Stimulated activated CD4-positive, alpha-beta T cell treated with anti-CD3 and anti-CD28 coated beads, Interleukin-2, amount 100 ng/mL, for 4 hours (primary cell): Measurements from ENCODE around the gene BLACAT1.
"Not testable (repeated sequence)": the region's sequence is repeated elsewhere in the genome, so short reads cannot be mapped to it uniquely, and the experiment has no call there.

Experiments
- DNase-seq: peaks from one replicate; pipeline ENCODE4 v3.0.0-alpha.2; 2020; ENCODE audit warnings: low read depth

BLACAT1 gene

GRCh38 chr1:205483372-205483771 lies 27.5 kb upstream of the BLACAT1 start:
- DNase-seq, result no peak

DNA sequence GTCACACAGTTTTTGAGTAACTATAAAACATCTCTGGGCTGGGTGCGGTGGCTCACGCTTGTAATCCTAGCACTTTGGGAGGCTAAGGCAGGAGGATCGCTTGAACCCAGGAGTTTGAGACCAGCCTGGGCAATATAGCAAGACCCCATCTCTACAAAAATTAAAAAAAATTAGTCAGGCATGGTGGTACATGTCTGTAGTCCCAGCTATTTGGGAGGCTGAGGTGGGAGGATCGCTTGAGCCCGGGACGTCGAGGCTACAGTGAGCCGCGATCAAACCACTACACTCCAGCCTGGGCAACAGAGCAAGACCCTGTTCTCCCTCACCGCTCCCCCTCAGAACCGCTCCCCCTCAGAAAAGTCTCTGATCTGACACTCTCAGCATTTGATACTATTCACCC lies 26.7 kb upstream of the BLACAT1 start:
- DNase-seq, result not testable (repeated sequence)

- no peak for DNase-seq
These were observed 25.8 kb upstream of the BLACAT1 start for GRCh38 chr1:205481629-205482151.

- no peak for DNase-seq
These were observed 25.4 kb upstream of the BLACAT1 start for GRCh38 chr1:205481218-205481617.

DNA sequence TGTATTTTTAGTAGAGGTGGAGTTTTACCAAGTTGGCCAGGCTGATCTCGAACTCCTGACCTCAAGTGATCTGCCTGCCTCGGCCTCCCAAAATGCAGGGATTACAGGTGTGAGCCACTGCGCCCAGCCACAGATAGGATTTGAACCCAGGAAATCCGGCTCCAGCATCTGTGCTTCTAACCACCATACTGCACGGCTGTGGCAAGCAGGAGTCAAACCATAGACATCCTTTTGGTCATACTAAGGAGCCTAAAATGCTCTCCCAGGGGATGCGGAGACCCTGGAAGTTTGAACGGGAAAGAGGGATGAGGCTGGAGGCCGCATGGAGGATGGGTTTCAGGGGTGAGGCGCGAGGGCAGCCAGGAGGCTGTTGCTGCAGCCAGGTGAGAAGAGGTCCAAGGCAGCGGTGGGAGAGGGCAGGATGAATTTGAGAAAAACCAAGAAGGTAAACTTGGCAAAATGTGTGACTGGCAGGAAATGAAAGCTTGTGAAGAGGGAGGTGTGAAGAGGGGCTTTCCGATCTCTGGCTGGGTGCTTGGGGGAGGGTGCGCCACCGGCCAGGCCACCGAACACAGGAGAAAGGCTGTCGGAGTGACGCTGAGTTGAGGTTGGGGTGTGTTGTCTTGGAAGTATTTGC lies 24.6 kb upstream of the BLACAT1 start:
- DNase-seq, result peak; percentile 8

GRCh38 chr1:205478985-205479384 lies 23.1 kb upstream of the BLACAT1 start:
- DNase-seq, result not testable (repeated sequence)

DNA sequence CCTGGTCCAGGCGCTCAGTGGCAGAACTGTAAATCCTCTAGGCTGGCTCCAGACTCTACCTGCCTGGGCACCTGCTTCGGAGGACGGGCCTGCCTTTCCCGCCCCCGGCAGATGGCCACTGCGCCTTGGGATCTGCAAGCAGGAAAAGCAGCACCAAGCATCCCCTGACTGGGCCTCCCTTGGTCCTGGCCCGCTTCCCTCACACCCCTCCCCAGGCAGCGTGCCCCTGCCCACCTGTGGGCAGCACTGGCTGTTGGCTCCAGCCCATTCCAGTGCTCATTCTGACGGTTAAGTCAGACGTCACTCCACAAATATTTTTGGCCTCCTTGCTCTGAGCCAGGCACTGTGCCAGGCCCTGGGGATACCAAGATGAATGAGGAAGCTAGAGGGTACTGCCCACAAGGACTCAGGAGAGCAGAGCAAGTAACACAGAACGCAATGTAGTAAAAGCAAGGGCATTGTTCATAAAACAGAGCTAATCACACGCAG lies 22.0 kb upstream of the BLACAT1 start:
- no peak for DNase-seq

DNA sequence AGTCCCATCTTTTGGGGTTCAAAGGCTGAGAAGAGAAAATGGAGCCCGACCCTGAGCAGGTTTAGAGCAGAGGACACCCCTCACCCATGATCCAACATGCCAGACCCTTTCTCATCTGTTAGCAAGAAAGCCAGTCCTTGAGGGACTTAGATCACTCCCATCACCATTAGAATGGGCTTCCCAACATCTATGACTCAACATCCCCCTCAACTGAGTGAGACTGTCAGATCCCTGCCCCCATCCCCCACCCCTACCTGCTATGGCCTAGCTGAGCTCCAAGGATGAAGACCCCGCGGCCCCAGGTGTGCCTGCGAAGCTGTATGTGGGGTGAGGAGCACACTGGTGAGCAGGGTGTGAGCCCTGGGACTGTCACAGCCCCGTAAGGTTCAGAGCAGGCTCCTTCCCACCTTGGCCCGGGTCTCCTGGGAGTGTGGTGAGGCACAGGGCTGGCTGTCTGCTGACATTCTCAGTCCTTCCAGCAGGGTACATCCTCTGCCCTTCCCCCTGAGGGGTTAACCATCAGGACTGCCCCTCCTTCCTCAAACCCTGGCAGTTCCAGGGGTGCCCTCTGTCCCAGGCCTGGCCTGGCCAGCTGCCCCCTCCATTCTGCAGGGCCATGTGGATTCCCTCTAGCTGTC lies 21.4 kb upstream of the BLACAT1 start:
- DNase-seq, result no peak

DNA sequence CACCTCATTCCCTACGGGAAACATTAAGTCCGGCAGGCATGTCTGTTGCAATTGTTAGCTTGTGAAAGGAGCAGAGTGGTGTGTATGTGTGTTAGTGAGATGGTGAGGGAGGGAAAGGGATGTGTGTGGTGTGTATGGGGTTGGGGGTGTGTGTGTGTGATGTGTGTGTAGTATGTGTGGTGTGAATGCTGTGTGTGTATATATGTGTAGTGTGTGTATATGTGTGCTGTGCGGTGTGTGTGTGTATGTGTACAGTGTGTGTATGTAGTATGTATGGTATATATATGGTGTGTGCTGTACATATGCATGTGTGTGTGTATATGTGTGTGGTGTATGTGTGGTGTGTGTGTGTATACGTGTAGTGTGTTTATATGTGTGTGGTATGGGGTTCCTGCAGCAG lies 20.8 kb upstream of the BLACAT1 start:
- DNase-seq, result no peak

GRCh38 chr1:205475855-205476254 lies 20.0 kb upstream of the BLACAT1 start:
- no peak for DNase-seq

DNA sequence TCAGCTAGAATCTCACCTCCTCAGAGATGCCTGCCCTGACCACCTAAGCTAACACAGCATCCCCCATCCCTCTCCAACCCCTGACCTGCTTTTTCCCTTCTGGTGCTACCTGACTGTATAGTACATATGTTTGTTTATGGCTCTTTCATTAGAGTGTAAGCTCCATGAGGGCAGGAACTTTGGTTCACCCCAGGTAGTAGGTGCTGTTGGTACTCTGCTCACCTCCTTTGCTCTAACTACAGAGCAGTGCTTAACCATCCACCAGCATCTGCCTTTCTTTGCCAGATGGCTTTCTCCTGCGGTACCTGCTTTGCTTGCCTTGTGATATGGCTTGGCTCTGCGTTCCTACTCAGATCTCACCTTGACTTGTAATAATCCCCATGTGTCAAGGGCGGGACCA lies 18.7 kb upstream of the BLACAT1 start:
- no peak for DNase-seq

GRCh38 chr1:205473966-205474365 lies 18.1 kb upstream of the BLACAT1 start:
- no peak for DNase-seq

- no peak for DNase-seq
These were observed 17.6 kb upstream of the BLACAT1 start for GRCh38 chr1:205473475-205473874.

- no peak for DNase-seq
These were observed 17.0 kb upstream of the BLACAT1 start for GRCh38 chr1:205472737-205473441.

DNA sequence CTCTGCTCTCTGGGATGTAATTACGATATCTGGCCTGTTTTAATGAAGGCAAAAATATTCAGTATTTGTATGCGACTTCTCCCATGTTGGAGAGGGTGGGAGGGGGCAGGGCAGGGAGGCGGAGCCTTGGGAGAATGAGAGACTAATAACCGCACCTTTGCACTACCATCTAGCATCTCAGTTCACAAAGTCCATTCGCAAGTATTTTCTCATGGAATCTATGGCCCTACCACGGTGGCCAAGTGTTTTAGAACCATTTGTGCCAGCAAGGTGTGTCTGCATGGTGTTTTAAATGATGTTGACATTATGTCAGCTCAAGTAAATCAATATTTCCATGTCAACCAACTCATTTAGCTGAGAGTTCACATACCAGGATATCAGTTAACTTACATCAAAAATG lies 14.3 kb upstream of the BLACAT1 start:
- no peak for DNase-seq

DNA sequence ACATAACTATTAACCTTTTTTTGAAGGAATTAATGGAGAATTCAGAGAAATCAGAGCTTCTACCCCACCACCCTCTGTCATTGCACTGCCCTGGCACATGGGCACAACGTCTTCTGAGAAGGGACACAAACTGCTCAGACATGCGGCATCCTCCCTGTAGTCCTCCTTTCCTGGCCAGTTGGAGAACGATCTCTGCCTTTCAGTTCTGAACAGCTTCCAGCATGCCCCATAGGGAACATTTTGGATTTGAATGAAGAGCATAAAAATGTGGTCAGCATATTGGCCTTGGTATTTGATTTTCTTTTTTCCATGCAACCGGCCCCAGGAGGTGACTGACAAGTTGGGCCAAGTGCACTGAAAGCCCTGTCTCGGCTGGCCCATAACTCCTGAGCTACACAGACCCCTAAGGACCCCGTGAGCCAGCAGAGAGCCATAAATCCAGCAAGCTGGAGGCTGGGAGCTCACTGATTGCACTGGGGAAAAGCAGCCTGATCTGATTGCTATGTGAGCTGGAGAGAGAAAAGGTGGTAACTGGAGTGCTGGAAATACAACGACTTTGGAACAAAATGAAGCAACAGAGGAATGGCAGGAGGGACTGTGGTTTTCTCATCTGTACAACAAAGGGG lies 10.9 kb upstream of the BLACAT1 start:
- no peak for DNase-seq

- no peak for DNase-seq
These were observed 9.5 kb upstream of the BLACAT1 start for GRCh38 chr1:205465392-205465791.

DNA sequence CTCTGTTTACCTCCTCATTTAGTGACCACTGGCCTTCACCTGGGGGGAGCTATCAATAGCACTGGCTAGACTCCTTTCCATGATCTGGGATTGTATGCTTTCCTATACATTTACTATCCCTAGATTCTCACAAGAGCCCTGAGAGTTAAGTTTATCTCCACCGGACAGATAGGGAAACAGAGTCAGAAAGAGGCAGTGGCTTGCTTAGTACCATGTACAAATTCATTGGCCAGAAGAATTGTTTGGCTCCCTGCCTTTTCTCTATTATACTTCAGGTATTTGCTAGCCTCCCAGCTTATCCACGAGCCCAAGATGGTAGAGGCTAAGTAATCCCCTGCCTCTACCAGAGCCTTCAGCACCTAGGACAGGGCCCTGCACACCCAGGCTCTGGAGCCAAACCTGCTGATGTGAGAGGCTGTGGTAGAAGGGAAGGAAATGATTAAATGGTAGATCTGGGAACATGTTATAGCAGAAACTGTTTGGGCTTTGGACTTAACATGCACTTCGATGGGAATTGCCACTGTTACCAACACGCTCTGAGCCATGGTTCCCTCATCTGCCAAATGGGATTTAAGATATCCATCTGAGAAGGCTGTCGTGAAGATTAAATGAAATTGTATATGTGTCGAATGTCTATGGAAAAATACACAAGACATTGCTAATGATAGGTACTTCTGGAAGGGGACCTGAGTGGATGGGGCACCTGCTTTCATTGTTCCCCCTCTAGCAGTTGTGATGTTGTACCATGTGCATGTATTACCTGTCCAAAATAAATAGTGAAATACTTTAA lies 3.1 kb upstream of the BLACAT1 start:
- DNase-seq, result no peak

DNA sequence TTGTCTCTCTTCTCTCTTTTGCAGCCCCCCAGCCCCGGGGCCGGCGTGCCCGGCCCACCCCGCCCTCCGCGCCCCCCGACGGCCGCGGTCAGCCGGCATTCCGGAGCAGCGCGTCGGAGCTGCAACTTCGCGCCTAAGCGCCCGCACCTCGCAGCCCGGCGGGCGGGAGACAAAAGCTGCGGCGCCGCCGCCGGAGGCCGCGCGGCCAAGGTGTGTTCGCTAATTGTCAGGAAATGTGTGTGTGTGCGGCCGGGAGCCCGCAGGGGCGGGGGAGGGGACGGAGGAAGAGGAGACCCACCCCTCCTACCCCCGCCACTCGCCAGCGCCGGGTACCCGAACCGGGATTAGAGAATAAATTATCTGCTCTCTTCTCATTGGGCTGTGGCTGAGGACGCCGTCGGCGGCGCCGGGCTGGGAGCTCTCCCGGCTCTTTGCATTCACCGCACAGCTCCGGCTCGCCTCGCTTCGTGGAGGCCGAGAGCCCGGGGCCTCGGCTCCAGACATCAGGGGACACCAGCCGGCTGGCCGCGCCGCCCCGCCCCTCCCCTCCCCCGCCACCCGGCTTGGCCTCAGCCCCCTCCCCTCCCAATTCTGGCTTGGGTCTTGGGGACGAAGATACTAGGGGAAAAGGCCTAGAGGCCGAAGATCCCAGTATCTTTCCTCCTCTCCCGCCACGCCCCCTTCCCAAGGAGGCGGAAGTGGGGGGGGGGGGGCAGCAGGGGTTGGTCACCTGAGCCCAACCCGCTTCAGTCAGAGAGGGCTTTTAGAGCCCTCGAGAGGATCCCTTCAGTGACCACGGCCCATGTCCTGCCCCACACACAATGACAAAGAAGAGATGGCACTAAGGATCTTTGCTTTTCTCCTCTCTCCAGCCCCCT lies 1.3 kb upstream of the BLACAT1 start:
- no peak for DNase-seq

- no peak for DNase-seq
These were observed 580 bp upstream of the BLACAT1 start for GRCh38 chr1:205456383-205456867.

- DNase-seq, result no peak
These were observed 926 bp downstream of the BLACAT1 start for GRCh38 chr1:205454903-205455335.
